Stimulated activated naive CD8-positive, alpha-beta T cell treated with anti-CD3 and anti-CD28 coated beads, Interleukin-15, Interleukin-2, amounts not matched to agents 100 U/mL and 50 U/mL, for 24 hours (primary cell): ENCODE measurements around the gene EP400.
"Not testable (repeated sequence)": the region's sequence is repeated elsewhere in the genome, so short reads cannot be mapped to it uniquely, and the experiment has no call there.

ENCODE experiments used
- ATAC-seq: fragments of 150-1000 bp; cut with Tn5 transposase; one replicate; pipeline ENCODE4 v1.10.0; 2021
- DNase-seq: peaks from one replicate; pipeline ENCODE4 v3.0.0; 2021

EP400 gene

DNA sequence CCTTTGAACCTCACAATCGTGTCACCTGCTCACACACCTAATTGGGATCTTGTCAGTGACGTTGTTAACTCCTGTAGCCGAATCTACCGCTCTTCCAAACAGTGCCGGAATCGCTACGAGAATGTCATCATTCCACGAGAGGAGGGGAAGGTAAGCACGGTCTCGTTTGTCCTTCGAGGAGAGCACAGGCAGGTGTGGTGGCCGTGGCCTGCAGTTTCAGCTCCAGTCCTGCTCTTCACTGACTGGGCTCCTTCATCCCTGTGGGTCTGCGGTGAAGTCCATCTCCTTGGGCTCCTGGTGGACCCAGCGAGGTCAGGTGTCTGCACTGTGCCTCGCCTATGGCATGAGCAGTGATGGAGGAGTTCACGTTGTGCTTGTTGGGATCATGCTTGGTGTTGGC, 96.0 kb downstream of the EP400 start:
- no peak for ATAC-seq
- DNase-seq, result no peak

DNA sequence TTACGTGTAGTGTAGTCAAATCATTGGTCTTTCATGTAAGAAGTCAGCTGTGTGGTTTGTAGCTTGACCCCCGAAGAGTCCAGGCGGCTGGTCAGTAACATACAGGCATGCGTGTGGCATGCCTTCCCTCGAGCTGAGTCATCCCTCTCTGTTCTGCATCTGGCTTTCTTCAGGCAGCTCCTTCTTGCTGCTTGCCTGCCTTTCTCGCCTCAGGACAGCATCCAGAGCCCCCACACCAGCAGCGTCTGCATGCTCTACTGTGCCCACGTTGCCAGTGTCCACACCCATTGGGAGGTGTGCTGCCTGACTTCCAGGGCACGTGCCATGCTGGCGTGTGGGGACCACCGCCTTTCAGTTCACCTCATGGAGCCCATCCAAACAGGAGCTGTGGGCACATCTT, 96.8 kb downstream of the EP400 start:
- no peak for ATAC-seq

DNA sequence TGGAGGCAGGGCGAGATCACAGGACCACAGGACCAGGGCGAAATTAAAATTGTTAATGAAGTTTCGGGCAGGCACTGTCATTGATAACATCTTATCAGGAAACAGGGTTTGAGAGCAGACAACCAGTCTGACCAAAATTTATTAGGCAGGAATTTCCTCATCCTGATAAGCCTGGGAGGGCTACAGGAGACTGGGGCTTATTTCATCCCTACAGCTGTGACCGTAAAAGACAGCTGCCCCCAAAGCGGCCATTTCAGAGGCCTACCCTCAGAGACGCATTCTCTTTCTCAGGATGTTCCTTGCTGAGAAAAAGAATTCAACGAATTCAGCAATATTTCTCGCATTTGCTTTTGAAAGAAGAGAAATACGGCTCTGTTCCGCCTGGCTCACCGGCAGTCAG, 97.9 kb downstream of the EP400 start:
- DNase-seq, ATAC-seq: not testable (repeated sequence)

More for the DNA sequence above, 96.8 kb downstream of the EP400 start:
- no peak for DNase-seq

DNA sequence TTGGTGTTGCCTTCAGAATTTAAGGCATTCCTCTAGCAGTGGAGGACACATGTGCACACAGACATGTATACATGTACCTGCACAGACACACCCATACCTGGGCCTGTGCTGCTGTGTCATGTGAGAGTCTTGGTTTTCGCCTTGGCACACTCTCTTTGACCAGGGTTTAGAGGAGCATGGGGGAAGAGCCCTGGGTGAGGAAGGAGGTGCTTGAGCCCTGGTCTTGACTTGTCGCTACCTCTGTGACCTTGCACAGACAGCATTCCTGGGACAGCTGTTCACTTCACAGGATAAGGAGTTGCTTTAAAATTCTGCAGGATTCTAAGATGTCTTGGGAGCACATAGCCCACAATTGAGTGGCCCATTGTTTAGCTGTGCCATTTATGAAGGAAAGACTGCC, 99.7 kb downstream of the EP400 start:
- DNase-seq, result no peak
- ATAC-seq, result no peak

DNA sequence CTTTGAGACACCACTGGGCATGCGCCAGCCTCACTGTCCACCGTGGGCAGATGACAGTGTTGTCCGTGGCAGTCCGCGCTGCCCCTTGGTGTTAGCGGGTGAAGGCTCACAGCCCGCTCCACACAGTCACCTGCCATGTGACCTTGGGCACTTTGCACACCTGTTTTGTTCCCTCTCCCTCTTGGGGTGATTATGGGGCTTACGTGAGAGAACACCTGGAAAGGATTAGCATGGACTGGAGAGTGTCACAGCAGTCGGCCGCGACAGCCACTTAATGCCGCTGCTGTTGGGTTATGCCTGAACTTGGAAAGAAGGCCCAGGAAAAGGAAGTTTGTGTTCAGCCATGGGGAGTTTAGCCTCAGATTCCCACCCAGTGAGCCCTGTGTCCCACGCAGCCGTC, 100.1 kb downstream of the EP400 start:
- DNase-seq, result no peak
- ATAC-seq, result no peak

DNA sequence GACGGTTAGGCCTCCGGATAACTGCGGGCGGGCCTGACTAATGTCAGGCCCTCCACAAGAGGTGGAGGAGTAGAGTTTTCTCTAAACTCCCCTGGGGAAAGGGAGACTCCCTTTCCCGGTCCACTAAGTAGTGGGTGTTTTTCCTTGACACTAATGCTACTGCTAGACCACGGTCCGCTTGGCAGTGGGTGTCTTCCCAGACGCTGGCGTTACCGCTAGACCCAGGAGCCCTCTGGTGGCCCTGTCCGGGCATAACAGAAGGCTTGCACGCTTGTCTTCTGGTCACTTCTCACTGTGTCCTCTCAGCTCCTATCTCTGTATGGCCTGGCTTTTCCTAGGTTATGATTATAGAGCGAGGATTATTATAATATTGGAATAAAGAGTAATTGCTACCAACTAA, 102.0 kb downstream of the EP400 start:
- not testable (repeated sequence) for ATAC-seq, DNase-seq

DNA sequence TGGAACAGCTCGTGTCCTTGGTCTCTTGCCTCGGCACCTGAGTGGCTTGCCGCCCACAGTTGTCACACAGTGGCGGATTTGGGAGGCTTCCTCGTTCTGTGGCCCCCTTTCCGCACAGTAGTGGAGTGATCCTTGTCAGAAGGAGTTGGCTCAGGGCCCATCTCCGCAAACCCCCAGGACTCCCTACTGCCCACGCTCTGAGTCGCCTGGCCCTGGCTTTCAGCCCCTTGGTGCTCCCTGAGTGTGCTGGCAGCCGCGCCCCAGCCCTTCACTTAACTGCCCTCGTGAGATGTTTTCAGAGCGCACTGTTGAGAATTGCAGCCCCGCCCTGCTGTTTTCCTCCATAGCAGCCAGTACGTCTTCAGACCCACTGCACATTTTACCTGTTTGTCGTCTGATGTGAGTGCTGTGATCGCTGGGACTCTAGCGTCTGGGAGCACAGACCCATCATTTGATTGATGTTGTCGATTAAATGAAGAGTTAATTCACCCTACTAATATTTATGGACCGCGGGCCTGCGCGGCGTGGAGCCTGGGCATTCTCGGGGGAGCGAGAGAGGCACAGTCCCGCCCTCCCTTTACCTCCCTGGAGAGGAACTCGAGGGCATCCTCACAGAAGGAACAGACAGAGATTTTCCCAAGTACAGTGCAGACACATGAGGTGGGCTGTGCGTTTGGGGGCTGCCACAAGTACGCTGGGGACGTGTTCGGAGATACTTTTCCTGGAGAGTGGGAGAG, 102.6 kb downstream of the EP400 start:
- ATAC-seq, result peak; percentile 32

DNA sequence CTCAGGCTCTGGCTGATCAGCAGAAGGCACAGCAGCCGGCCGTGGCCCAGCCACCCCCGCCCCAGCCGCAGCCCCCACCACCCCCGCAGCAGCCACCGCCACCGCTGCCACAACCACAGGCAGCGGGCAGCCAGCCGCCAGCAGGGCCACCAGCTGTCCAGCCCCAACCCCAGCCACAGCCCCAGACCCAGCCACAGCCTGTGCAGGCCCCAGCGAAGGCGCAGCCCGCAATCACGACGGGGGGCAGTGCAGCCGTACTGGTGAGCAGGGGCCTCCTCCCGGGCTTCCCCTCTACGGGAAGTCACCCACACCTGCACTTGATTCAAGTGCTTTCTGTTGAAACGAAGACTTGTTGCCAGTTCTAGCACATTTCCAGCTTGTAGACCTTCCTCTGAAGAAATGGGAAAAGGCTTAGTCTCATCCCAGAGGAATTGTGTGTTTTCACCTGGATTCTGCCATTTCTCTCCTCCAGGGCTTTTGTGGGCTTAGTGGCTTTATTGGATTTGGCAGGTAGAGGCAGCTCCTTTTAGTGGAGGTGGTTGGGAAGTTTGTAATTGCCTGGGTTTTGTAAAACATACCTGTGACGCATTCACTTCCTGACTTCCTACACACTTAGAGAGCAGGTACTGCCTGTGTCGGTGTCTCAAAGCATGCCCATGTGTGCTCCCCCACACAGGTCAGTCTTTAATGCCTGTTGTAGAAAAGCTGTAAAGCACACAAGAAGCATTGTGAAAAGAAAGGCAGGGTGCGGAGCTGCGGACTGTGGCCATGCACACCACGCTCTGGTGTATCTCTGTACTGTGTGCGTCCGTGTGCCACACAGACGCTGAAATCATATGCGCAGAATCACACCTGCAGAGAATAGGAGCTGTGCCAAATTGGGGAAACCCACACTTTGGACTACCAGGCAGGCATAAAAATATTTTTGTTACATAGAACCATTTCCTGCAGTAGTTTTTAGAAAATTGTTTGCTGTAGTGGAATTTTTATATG, 103.9 kb downstream of the EP400 start:
- DNase-seq (no peak), ATAC-seq (no peak)

More for the DNA sequence above, 102.6 kb downstream of the EP400 start:
- no peak for DNase-seq

DNA sequence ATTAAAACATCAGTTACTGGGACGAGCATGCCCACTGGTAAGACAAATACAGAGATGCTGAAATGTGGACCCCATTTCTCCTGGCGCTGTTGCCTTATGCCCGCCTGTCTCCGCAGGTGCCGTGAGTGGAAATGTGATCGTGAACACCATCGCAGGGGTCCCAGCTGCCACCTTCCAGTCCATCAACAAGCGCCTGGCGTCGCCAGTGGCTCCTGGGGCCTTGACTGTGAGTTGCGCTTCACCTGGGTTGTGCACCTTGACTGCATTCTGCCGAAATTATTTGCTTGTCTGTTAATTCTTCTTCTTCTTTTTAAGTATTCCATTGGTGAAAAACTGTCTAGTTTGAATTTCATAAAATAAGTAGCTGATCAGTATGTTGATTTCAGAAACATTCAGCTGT, 105.2 kb downstream of the EP400 start:
- ATAC-seq (no peak), DNase-seq (no peak)

DNA sequence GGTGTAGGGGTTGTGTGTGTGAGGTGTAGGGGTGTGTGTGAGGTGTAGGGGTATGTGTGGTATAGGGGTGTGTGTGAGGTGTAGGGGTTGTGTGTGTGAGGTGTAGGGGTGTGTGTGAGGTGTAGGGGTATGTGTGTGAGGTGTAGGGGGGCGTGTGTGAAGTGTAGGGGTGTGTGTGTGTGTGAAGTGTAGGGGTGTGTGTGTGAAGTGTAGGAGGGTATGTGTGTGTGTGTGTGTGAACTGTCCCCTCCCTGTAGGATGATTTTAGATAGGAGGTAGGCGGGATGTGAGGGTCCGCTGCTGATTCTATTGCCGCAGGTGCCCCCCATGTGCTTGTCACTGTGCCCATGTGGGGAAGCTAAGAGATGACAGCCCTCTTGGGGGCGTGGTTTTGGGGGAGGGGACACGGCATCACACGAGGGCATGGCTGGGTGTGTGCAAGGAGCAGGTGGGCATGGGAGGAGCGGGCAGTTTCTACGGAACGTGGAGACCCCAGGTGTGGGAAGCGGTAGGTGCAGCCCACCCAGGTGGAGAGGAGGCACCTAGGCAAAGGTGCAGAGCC, 105.9 kb downstream of the EP400 start:
- ATAC-seq, result no peak
- no peak for DNase-seq

DNA sequence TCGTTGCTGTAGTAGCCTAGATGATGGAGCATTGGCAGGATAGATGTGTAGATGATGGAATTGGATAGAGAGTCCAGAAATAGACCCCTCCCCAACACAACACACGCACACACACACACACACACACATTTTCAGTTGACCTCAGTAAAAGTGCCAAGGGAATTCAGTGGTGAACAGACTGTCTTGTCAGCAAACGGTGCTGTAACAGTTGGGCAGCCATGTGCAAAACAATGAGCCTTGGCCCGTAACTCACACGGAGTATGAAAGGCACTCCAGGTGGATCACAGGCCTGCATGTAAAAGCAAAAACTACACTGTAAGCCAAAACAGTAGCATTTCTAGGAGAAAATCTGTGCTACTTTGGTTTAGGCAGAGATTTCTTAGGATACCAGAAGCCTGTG, 106.6 kb downstream of the EP400 start:
- ATAC-seq, result no peak
- DNase-seq, result no peak

DNA sequence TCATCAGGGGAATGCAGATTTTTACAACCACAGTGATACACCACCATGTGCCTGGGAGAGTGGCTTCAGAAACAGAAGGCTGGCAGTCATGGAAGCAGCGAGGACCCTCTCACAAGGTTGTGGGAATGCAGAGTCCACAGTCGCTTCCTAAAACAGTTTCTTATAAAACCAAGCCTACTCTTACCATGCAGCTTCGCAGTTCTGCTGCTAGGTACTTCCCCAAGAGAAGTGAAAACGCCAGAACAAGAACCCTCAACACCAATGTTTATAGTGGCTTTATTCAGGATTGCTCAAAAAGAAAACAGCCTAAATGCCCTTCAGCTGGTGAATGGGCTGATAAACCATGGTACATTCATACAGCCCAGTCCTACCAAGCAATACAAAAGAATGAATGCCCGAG, 107.2 kb downstream of the EP400 start:
- DNase-seq, result no peak
- ATAC-seq, result no peak

DNA sequence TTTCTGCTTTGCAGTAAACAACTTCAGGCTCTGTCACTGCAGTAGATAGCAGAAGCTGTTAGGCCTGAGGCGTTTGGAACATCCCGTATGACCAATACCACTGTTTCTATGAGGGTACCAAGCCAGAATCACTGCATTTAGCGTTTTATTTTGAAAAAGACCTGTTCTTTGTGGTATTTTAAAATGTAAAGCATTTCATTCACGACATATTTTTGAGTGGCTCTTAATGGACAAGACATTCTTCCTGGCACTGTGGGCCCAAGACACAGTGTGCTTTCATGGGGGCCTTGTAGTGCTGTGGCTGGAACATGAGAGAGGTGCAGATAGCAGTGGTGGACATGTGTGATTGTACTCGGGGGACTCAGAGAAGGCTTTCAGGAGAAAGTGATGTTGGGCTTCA, 107.9 kb downstream of the EP400 start:
- no peak for DNase-seq

DNA sequence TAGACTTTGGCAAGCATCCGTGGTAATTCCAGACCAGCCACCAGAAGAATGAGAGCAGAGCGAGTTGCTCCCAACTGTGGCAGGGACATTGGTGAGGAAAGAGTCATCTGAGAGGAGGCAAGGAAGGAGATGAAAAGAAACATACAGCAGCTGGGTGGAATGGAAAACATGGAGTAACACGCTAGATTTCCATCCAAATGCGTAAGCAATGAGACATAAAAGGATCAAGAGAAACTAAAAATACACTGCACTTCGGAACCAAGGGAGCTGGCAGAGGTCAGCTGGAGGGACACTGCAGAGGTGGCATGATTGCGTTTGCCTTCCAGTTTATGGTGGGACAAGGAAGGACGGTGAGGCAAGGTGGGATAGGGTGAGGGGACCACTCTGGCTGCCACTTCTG, 111.5 kb downstream of the EP400 start:
- DNase-seq (no peak), ATAC-seq (no peak)

More for the DNA sequence above, 107.9 kb downstream of the EP400 start:
- ATAC-seq, result no peak

DNA sequence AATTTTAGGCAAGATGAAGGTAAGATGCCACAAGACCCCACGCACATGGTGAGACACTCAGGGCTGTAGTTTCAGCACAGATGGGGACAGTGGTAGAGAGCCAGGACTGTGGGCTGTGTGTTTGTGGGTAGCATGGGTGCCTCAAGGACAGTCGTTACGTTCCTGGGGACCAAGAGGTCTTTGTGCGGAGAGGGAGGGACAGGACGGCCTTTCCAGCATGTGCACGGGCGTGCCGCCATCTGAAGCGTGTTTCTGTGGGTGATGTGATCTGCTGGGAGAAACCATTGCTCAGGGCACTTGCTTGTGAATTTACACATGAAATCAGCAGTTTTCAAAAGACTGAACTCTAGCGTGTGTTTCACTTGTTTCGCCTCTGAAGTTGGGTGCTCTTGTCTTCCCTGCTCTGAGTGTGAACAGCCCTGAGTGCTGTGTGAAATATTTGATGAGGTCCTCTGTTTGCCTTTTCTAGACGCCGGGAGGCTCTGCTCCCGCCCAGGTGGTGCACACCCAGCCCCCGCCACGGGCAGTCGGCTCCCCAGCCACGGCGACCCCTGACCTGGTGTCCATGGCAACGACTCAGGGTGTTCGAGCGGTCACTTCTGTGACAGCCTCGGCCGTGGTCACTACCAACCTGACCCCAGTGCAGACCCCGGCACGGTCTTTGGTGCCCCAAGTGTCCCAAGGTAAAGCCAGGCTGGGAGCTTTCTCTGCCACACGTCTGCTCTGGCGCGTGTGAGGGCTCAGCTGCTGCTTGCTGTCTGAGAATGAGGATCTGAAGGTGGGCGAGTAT, 112.1 kb downstream of the EP400 start:
- DNase-seq, result no peak
- no peak for ATAC-seq

DNA sequence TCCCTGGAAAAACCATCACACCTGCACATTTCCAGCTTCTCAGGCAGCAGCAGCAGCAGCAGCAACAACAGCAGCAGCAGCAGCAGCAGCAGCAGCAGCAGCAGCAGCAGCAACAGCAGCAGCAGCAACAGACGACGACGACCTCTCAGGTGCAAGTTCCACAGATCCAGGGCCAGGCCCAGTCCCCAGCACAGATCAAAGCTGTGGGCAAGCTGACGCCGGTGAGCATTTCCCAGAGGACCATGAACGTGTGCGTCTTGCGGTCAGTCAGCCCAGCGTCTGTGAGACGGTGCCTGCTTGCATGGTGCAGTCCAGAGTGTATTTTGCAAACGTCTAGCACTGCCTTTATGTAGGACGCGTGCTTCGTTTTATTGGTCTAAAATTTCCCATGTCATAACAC, 112.7 kb downstream of the EP400 start:
- ATAC-seq (no peak), DNase-seq (no peak)

DNA sequence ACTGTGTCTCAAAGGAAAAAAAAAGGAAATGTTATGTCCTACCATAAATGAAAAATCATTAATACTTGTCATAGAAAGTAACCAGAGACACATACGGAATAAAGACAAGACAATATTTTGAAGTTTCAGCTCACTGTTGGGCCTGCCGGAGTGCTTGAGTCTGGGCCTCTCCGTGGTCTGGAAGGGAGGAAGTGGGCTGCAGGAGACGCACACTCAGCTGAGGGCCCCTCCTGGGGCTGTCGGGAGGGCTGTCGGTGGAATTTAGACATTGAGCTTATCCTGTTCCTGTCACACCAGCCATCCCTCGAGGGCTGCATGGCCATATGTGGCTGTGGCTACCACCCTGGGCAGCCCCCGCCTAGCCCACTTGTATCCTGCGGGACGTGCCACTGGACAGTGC, 113.7 kb downstream of the EP400 start:
- no peak for ATAC-seq
- DNase-seq, result no peak

DNA sequence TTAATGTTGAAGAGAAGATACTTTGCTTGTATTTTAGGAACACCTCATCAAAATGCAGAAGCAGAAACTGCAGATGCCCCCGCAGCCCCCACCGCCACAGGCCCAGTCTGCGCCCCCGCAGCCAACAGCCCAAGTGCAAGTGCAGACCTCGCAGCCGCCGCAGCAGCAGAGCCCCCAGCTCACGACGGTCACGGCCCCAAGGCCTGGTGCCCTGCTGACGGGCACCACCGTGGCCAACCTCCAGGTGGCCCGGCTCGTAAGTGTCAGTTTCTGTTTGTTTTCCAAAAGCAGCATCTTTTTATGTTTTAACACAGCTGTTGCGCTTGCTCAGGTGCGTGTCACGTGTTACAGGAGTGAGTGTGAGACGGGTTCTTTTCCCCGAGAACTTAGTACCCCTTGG, 114.9 kb downstream of the EP400 start:
- ATAC-seq (no peak), DNase-seq (no peak)

DNA sequence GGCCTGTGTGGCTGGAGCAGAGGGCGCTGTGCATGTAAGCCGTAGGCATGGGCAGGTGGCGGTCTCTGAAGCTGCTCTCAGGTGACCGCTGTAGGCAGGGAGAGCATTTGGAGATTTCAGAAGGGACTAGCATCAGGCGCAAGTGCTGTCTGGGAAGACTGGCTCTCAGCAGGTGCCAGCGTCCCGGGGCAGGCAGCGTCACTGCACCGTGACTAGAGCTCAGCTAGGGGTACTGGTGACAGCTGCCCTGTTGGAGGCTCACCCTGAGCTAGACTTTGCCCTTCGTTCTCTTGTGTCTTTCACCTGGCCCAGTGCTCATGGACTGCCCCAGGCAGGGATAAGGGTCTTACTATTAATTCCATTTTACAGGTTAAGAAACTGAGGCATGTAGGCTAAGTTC, 115.5 kb downstream of the EP400 start:
- DNase-seq (no peak), ATAC-seq (no peak)

DNA sequence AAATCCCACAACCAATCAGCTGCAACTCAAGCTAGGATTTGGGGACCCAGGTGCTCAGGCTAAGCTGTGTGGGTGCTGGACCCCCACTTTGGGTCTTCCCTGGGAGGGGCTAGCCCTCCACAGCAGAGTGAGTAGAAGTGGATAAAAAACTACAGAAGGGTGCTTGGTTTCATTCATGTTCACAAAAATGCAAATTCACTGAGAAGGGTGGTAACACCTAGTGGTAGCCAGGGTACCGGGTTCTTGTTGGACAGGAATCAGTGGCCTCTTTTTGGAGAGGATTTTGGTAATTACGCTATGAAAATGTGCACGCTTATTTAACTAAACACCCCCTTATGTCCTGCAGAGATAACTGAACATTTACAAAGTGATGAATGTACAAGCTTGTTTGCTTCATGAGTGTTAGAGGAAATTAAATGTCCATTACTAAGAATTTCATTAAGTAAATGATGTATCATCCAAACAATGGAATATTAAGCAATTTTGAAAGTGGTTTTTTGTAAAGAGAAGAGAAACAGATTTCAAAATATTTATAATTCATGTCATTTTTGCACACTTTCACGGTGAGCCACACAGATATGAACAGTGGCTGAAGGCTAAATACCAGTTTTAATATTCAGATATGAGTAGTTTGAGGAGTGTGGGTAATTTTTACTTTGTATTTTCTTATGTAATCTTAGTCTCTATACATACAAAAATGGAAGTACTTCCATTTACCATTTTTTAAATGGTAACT, 116.0 kb downstream of the EP400 start:
- no peak for ATAC-seq
- DNase-seq, result no peak

DNA sequence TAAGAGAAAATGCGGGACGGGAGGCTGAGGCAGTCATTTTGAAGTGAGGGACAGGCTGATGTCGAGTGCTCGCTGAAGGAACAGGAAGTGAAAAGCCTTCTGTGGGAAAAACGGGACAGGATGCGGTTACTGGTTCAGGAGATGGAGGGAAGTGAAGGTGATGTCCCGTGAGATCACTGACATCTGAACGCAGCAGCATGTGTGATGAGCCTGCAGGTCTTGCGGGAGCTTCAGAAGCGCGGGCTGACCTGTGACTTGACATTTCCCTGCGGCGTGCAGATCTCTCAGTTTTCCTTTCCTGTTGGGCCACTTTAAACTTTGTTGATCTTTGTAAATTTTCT, 116.6 kb downstream of the EP400 start:
- DNase-seq (peak; percentile 54), ATAC-seq (peak; percentile 68)

DNA sequence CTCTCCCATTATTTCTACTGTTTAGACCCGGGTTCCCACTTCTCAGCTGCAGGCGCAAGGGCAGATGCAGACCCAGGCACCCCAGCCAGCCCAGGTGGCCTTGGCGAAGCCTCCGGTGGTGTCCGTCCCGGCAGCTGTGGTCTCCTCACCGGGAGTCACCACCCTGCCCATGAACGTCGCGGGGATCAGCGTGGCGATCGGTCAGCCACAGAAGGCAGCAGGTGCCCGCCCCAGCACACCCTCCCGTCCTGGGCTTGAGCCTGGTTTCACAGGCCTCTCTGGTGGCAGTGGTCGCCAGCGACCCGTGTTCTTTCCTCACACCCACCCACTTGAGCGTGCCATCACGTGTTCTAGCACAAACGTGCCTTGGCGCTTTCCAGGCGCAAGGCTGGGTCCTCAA, 117.0 kb downstream of the EP400 start:
- ATAC-seq (no peak), DNase-seq (no peak)
